Left ventricle myocardium inferior (tissue), 1 donor: ENCODE measurements around the gene GAS7. TPM values are rescaled to one million over a fixed set of nuclear protein-coding genes. Genes with fewer than 3 reads are reported as not detected.

Experiments
- DNase-seq: peaks from one replicate; pipeline ENCODE4 v3.0.0-alpha.2; 2020
- H3K27ac ChIP-seq: fragments of 200-600 bp; replicated peaks from 2 replicates; pipeline ENCODE4 v1.8.0; 2021
- H3K27me3 ChIP-seq: fragments of 200-600 bp; 2 replicates; pipeline ENCODE4 v1.8.0; 2021; ENCODE audit warnings: low read depth
- H3K36me3 ChIP-seq: fragments of 200-600 bp; 2 replicates; pipeline ENCODE4 v1.8.0; 2021
- H3K4me1 ChIP-seq: fragments of 200-600 bp; 2 replicates; pipeline ENCODE4 v1.8.0; 2021
- H3K4me3 ChIP-seq: fragments of 200-600 bp; 2 replicates; pipeline ENCODE4 v1.8.0; 2021; ENCODE audit warnings: mild to moderate bottlenecking, moderate library complexity
- H3K9me3 ChIP-seq: fragments of 200-600 bp; replicated peaks from 2 replicates; pipeline ENCODE4 v1.8.0; 2021
- intact Hi-C: fragments of 100-400 bp; cut with micrococcal nuclease; formaldehyde crosslinking; loops from one replicate; pipeline ENCODE4 v1.11.0; 2022
- total RNA-seq: library from RNA; stranded (reverse); fragmentation: NEBNext Ultra II Directional; extraction: Animal tissue kit (Norgen Biotek cat#: 25700); gene quantifications from one replicate; pipeline ENCODE4 v1.2.1, GENCODE V29; 2021
- TF ChIP-seq, protein P1 (sequence below): fragments of 200-600 bp; IDR thresholded peaks from 2 replicates; pipeline ENCODE4 v1.8.0; 2021; ENCODE audit warnings: antibody characterized with exemption, mild to moderate bottlenecking, borderline replicate concordance
- donor health status: DM: no; HTN: yes; CAD: no; lungs with severe emphysema.

The GAS7 gene
- total RNA-seq, 1 donor from 2014 or later: 87.6 TPM

DNA sequence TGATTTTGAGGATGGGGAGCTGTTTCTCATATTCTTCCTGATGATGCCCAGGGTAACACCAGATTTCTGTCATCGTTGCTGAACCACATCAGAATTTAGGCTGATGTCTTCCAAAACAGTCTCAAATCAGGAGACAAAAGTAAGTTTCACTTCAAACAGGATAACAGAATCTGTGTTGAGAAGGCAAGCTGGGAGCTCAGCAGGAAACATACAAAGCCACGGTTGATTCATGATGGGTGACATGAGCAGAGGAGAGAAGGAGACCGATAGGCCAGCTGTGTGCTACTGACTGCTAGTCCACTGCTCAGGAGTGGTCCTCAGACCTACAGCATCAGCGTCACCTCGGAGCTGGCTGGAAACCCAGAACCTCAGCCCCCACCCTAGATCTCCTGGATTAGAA is 230.4 kb downstream of the GAS7 start:
- TF ChIP-seq, protein P1, sequence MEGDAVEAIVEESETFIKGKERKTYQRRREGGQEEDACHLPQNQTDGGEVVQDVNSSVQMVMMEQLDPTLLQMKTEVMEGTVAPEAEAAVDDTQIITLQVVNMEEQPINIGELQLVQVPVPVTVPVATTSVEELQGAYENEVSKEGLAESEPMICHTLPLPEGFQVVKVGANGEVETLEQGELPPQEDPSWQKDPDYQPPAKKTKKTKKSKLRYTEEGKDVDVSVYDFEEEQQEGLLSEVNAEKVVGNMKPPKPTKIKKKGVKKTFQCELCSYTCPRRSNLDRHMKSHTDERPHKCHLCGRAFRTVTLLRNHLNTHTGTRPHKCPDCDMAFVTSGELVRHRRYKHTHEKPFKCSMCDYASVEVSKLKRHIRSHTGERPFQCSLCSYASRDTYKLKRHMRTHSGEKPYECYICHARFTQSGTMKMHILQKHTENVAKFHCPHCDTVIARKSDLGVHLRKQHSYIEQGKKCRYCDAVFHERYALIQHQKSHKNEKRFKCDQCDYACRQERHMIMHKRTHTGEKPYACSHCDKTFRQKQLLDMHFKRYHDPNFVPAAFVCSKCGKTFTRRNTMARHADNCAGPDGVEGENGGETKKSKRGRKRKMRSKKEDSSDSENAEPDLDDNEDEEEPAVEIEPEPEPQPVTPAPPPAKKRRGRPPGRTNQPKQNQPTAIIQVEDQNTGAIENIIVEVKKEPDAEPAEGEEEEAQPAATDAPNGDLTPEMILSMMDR: no peak
- no peaks in the 10 kb centered on the region for H3K36me3 ChIP-seq
- no peak overlapping the region for H3K27ac ChIP-seq
- no peaks in the 10 kb centered on the region for H3K9me3 ChIP-seq
- H3K4me3 ChIP-seq: no peak overlapping the region
- no peak for DNase-seq
- H3K4me1 ChIP-seq: peaks cover 38% of the 10 kb centered on the region
- intact Hi-C loops: no loop called here
- H3K27me3 ChIP-seq: no peaks in the 10 kb centered on the region

- Histone ChIP-seq H3K27me3 (peaks cover 21% of the 10 kb centered on the region), H3K27ac (no peak overlapping the region), H3K4me1 (peaks cover 13% of the 10 kb centered on the region), H3K4me3 (peak overlapping the region; percentile 14), H3K9me3 (no peaks in the 10 kb centered on the region), H3K36me3 (peaks cover 10% of the 10 kb centered on the region)
- TF ChIP-seq, protein P1: peak; percentile 59
- intact Hi-C loops: no loop called here
- no peak for DNase-seq
Observed at GRCh38 chr17:9959377-9959981, 238.9 kb downstream of the GAS7 start.

DNA sequence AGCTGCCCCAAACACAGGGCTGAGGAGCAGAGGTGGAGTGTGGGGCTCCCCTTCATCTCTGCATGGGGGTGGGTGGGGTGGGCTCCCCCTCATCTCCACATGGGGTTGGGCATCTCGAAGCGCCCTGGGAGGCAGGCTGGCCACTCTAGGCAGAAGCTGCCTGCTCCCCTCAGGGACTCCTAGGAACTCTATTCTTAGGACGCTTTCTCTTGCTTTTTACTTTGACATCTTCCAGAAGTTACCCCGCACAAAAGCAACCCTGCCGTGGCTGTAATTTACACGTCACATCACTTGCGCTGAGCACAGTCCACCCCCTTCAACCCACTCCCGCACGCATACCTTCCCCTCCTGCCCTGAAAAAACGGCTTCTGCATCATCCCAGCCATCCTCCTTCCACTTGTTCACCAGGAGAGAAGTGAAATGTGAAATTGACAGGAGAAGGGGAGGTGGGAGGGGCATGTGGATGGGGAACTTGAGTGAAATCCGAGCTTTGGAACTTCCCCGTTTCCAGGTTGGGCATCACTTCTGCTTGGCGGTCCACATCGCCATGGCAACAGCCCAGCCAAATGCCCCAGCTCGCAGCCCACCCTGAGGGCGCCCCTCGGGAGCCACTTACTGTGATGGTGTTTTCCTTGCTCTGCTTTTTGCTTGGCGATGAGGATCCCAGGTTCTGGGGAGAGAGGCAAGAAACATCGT is 239.7 kb downstream of the GAS7 start:
- H3K36me3 ChIP-seq: peaks cover 10% of the 10 kb centered on the region
- H3K27ac ChIP-seq: no peak overlapping the region
- no peak for DNase-seq
- intact Hi-C loops: no loop called here
- no peaks in the 10 kb centered on the region for H3K9me3 ChIP-seq
- no peak overlapping the region for H3K4me3 ChIP-seq
- TF ChIP-seq, protein P1: no peak
- H3K4me1 ChIP-seq: peaks cover 13% of the 10 kb centered on the region
- H3K27me3 ChIP-seq: peaks cover 21% of the 10 kb centered on the region

GRCh38 chr17:9957244-9957643 is 241.2 kb downstream of the GAS7 start:
- Histone ChIP-seq H3K36me3 (peaks cover 10% of the 10 kb centered on the region), H3K9me3 (no peaks in the 10 kb centered on the region), H3K4me1 (peaks cover 13% of the 10 kb centered on the region), H3K27me3 (peaks cover 21% of the 10 kb centered on the region), H3K27ac (no peak overlapping the region), H3K4me3 (no peak overlapping the region)
- no peak for DNase-seq
- intact Hi-C loops: no loop called here
- TF ChIP-seq, protein P1: no peak

- no peak for DNase-seq
- H3K9me3 ChIP-seq: no peaks in the 10 kb centered on the region
- TF ChIP-seq, protein P1: no peak
- H3K27me3 ChIP-seq: peaks cover 21% of the 10 kb centered on the region
- intact Hi-C loops: no loop called here
- H3K27ac ChIP-seq: peak overlapping the region; percentile 23
- H3K4me1 ChIP-seq: peaks cover 13% of the 10 kb centered on the region
- H3K4me3 ChIP-seq: no peak overlapping the region
- H3K36me3 ChIP-seq: peaks cover 10% of the 10 kb centered on the region
Observed at GRCh38 chr17:9956474-9957131, 241.8 kb downstream of the GAS7 start.
